ENCODE results near the gene LINGO1. TPM values are rescaled to one million over a fixed set of nuclear protein-coding genes. Genes with fewer than 3 reads are reported as not detected.

Gene LINGO1
- polyA plus RNA-seq, 1 of the 3 experiments (the other 2 are of a cell fraction): 0.56 TPM

DNA sequence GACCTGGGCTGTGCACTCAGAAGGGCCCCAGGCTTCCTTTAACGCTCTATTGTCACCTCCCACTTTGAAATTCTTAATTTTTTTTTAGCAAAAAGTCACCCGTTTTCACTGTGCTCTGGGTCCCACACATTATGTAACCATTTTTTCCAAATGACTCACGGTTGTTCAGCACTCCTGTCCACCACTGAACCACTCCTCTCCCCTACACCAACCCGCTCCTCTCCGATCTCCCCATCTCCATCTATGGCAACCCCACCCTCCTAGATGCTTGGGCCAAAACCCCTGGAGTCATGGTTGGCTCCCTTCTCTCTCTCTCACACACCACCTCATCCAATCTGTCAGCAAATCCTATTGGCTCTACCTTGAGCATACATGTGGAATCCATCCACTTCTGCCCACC, 41.2 kb upstream of the LINGO1 start:
- Histone ChIP-seq H3K27ac (ENCODE audit: low read depth in 2 of 2, low read length in 1 of 2) (no peak overlapping the region), H4K20me1 (ENCODE audit: insufficient read depth) (no peaks in the 10 kb centered on the region), H3K9me3 (no peaks in the 10 kb centered on the region), H3K79me2 (ENCODE audit: insufficient read depth) (no peaks in the 10 kb centered on the region), H3F3A (replicated peaks; ENCODE audit: insufficient read depth) (no peaks in the 10 kb centered on the region), H3K9me2 (no peaks in the 10 kb centered on the region), H3K9ac (no peak overlapping the region), H2AFZ (ENCODE audit: low read depth) (no peak overlapping the region), H3K4me2 (no peak overlapping the region), H3K4me1 (ENCODE audit: control insufficient read depth in 1 of 2, insufficient read depth in 2 of 2, low read depth in 1 of 2, low read length in 1 of 2) (peaks cover 0 to 13% of the 10 kb centered on the region in 2 experiments; a peak in 1 of 4 replicates), H3K36me3 (replicated peaks in 1 of 2; ENCODE audit: control insufficient read depth in 1 of 2, insufficient read depth in 2 of 2, low read length in 1 of 2) (no peaks in the 10 kb centered on the region), H3K27me3 (ENCODE audit: insufficient read depth) (peaks cover 45% of the 10 kb centered on the region), H3K4me3 (ENCODE audit: low read depth in 2 of 2, low read length in 1 of 2) (no peak overlapping the region)
- TF ChIP-seq TCF12 (IDR thresholded peaks at IDR 0.05): no peak
- TF ChIP-seq, protein P1, sequence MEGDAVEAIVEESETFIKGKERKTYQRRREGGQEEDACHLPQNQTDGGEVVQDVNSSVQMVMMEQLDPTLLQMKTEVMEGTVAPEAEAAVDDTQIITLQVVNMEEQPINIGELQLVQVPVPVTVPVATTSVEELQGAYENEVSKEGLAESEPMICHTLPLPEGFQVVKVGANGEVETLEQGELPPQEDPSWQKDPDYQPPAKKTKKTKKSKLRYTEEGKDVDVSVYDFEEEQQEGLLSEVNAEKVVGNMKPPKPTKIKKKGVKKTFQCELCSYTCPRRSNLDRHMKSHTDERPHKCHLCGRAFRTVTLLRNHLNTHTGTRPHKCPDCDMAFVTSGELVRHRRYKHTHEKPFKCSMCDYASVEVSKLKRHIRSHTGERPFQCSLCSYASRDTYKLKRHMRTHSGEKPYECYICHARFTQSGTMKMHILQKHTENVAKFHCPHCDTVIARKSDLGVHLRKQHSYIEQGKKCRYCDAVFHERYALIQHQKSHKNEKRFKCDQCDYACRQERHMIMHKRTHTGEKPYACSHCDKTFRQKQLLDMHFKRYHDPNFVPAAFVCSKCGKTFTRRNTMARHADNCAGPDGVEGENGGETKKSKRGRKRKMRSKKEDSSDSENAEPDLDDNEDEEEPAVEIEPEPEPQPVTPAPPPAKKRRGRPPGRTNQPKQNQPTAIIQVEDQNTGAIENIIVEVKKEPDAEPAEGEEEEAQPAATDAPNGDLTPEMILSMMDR (IDR thresholded peaks at IDR 0.05): no peak
- TF ChIP-seq, protein P2, sequence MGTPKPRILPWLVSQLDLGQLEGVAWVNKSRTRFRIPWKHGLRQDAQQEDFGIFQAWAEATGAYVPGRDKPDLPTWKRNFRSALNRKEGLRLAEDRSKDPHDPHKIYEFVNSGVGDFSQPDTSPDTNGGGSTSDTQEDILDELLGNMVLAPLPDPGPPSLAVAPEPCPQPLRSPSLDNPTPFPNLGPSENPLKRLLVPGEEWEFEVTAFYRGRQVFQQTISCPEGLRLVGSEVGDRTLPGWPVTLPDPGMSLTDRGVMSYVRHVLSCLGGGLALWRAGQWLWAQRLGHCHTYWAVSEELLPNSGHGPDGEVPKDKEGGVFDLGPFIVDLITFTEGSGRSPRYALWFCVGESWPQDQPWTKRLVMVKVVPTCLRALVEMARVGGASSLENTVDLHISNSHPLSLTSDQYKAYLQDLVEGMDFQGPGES (IDR thresholded peaks at IDR 0.05; ENCODE audit: low read depth, low read length): no peak
- no peak for TF ChIP-seq TEAD4 (IDR thresholded peaks at IDR 0.05; ENCODE audit: borderline replicate concordance, insufficient read depth)
- no peak for TF ChIP-seq RXRA (IDR thresholded peaks at IDR 0.05; ENCODE audit: borderline replicate concordance, low read depth)
- TF ChIP-seq MXI1 (IDR thresholded peaks at IDR 0.05; ENCODE audit: low read depth, low read length): no peak
- TF ChIP-seq FOXM1 (IDR thresholded peaks at IDR 0.05; ENCODE audit: low read depth): no peak
- no peak for TF ChIP-seq NRF1 (IDR thresholded peaks at IDR 0.05; ENCODE audit: low read depth, low read length)
- no peak for TF ChIP-seq EP300 (IDR thresholded peaks at IDR 0.05; ENCODE audit: borderline replicate concordance in 1 of 2, low read depth in 1 of 2, low read length in 1 of 2)
- TF ChIP-seq, protein P3, sequence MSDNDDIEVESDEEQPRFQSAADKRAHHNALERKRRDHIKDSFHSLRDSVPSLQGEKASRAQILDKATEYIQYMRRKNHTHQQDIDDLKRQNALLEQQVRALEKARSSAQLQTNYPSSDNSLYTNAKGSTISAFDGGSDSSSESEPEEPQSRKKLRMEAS (IDR thresholded peaks at IDR 0.05; ENCODE audit: low read depth): no peak
- no peak for TF ChIP-seq NFIC (IDR thresholded peaks at IDR 0.05; ENCODE audit: borderline replicate concordance)
- CTCF ChIA-PET: no interaction called here
- POLR2A ChIA-PET: no interaction called here
- 48% methylated on average over 5 of the region's 5 CpGs for WGBS (ENCODE audit: low lambda C conversion rate)
- DNase-seq: no peak

DNA sequence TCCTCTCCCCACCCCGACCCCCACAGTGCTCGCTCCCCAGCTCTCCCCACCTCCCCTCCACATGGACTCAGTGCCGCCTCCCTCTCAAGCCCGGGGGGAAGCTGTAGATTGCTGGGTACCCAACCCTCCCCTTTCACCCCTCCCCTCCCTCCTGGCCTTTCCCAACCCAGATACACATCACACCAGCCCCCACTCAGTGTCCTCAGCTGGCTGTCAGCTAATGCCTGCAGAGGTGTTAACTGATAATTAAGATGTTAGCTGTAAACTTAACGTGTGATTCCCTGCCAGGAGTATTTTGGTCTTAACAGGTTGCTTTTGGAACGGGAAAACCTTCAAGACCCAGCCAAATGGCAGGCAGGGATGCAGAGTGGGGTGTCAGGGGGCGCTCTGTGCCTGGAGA, 39.4 kb upstream of the LINGO1 start:
- H3K36me3 ChIP-seq (replicated peaks in 1 of 2; ENCODE audit: control insufficient read depth in 1 of 2, insufficient read depth in 2 of 2, low read length in 1 of 2): no peaks in the 10 kb centered on the region
- H3K4me3 ChIP-seq (ENCODE audit: low read depth in 2 of 2, low read length in 1 of 2): no peak overlapping the region
- no peak overlapping the region for H3K27ac ChIP-seq (ENCODE audit: low read depth in 2 of 2, low read length in 1 of 2)
- H3K9ac ChIP-seq: no peak overlapping the region
- H3K9me2 ChIP-seq: no peaks in the 10 kb centered on the region
- ChIA-PET POLR2A (no interaction called here), CTCF (interaction anchor here (1.0 to 2.2 kb wide), 5 partner anchors 8 to 148 kb away, joined by 3 to 10 read pairs (median 5); partner anchors contain the start of gene LINGO1)
- H3K9me3 ChIP-seq: no peaks in the 10 kb centered on the region
- H3F3A ChIP-seq (replicated peaks; ENCODE audit: insufficient read depth): no peaks in the 10 kb centered on the region
- DNase-seq: no peak
- no peaks in the 10 kb centered on the region for H4K20me1 ChIP-seq (ENCODE audit: insufficient read depth)
- no peak overlapping the region for H3K4me2 ChIP-seq
- peaks cover 0 to 13% of the 10 kb centered on the region in 2 experiments; a peak in 1 of 4 replicates for H3K4me1 ChIP-seq (ENCODE audit: control insufficient read depth in 1 of 2, insufficient read depth in 2 of 2, low read depth in 1 of 2, low read length in 1 of 2)
- peaks cover 50% of the 10 kb centered on the region for H3K27me3 ChIP-seq (ENCODE audit: insufficient read depth)
- no peaks in the 10 kb centered on the region for H3K79me2 ChIP-seq (ENCODE audit: insufficient read depth)
- WGBS (ENCODE audit: low lambda C conversion rate): 36% methylated on average over 7 of the region's 7 CpGs
- no peak overlapping the region for H2AFZ ChIP-seq (ENCODE audit: low read depth)
- no peak for TF ChIP-seq TCF12 (IDR thresholded peaks at IDR 0.05)
- no peak for TF ChIP-seq CHD2 (IDR thresholded peaks at IDR 0.05; ENCODE audit: low read length, partially characterized antibody)
- TF ChIP-seq, protein P4, sequence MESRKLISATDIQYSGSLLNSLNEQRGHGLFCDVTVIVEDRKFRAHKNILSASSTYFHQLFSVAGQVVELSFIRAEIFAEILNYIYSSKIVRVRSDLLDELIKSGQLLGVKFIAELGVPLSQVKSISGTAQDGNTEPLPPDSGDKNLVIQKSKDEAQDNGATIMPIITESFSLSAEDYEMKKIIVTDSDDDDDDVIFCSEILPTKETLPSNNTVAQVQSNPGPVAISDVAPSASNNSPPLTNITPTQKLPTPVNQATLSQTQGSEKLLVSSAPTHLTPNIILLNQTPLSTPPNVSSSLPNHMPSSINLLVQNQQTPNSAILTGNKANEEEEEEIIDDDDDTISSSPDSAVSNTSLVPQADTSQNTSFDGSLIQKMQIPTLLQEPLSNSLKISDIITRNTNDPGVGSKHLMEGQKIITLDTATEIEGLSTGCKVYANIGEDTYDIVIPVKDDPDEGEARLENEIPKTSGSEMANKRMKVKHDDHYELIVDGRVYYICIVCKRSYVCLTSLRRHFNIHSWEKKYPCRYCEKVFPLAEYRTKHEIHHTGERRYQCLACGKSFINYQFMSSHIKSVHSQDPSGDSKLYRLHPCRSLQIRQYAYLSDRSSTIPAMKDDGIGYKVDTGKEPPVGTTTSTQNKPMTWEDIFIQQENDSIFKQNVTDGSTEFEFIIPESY (IDR thresholded peaks at IDR 0.05; ENCODE audit: borderline replicate concordance, low read depth): no peak
- no peak for TF ChIP-seq MEF2A (IDR thresholded peaks at IDR 0.05; ENCODE audit: borderline replicate concordance, low read depth)
- no peak for TF ChIP-seq GABPA (IDR thresholded peaks at IDR 0.05; ENCODE audit: low read depth)
- TF ChIP-seq, protein P3 (IDR thresholded peaks at IDR 0.05; ENCODE audit: low read depth): no peak
- TF ChIP-seq FOXJ3 (CRISPR knock-in tag; IDR thresholded peaks at IDR 0.05): no peak
- TF ChIP-seq EZH2phosphoT487 (IDR thresholded peaks at IDR 0.05; ENCODE audit: borderline replicate concordance, low read depth): no peak
- TF ChIP-seq ELF1 (IDR thresholded peaks at IDR 0.05): no peak
- no peak for TF ChIP-seq RXRA (IDR thresholded peaks at IDR 0.05; ENCODE audit: borderline replicate concordance, low read depth)
- TF ChIP-seq, protein P2 (IDR thresholded peaks at IDR 0.05; ENCODE audit: low read depth, low read length): no peak
- no peak for TF ChIP-seq RCOR1 (IDR thresholded peaks at IDR 0.05; ENCODE audit: low read length)
- TF ChIP-seq, protein P5, sequence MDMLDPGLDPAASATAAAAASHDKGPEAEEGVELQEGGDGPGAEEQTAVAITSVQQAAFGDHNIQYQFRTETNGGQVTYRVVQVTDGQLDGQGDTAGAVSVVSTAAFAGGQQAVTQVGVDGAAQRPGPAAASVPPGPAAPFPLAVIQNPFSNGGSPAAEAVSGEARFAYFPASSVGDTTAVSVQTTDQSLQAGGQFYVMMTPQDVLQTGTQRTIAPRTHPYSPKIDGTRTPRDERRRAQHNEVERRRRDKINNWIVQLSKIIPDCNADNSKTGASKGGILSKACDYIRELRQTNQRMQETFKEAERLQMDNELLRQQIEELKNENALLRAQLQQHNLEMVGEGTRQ (IDR thresholded peaks at IDR 0.05; ENCODE audit: borderline replicate concordance, low read depth, low read length): no peak

Data from SK-N-SH (cell line).